ENCODE results near the gene SEPTIN1.
"Not testable (repeated sequence)": the region's sequence is repeated elsewhere in the genome, so short reads cannot be mapped to it uniquely, and the experiment has no call there.

The SEPTIN1 gene

DNA sequence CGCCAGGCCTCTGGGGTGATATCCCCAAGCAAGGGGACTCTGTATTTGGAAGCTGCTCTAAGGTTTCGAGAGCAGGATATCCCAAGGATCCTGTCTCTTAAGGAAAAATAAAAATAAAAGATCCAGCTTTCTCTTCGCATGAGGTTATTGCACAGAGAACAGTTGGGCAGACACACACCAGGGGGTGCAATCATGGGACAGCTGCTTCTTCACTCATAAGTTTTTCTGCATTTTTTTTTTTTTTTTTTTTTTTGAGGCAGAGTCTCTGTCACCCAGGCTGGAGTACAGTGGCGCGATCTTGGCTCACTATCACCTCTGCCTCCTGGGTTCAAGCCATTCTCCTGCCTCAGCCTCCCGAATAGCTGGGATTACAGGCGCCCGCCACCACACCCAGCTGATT is 40.4 kb downstream of the SEPTIN1 start:
- DNase-seq (ENCODE audit: low read depth) = not testable (repeated sequence)

DNA sequence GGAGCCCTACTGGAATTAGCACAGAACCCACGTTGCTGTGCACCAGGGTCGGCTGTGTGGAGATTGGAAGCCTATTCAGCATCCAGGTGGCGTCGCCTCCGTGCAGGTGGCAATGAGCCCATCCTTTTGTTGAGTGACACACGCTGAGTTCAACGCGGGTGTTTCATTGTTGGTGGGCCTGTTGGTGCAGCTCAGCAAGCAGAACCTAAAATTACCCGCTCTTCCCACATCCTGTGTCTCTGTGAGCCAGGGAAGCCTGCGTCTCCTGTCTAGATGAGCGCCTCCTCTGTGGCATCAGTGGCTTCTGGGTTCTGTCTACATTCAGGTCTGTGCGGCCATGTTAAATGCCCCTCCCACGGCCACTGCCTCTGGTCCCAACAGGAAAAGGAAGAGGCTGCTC is 41.7 kb downstream of the SEPTIN1 start:
- no peak for DNase-seq (ENCODE audit: low read depth)

DNA sequence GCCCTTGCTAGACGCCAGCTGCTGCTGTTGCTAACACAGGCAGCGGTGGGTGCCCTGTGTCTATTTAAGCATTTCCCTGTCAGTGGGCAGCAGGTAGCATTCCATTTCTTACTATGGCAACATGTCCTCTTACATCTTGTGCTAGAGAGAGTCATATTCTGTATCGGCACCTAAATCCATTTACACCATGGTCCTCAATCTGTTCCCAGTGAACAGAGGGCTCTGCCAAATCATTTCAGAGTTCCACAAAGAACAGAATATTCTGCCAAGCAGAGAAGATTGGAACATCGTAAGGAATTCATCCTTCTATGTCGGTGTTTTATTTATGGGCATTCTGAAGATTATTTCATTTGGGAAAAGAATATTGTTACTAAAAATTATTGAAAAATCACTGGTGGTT is 43.6 kb downstream of the SEPTIN1 start:
- DNase-seq (ENCODE audit: low read depth) = not testable (repeated sequence)

DNA sequence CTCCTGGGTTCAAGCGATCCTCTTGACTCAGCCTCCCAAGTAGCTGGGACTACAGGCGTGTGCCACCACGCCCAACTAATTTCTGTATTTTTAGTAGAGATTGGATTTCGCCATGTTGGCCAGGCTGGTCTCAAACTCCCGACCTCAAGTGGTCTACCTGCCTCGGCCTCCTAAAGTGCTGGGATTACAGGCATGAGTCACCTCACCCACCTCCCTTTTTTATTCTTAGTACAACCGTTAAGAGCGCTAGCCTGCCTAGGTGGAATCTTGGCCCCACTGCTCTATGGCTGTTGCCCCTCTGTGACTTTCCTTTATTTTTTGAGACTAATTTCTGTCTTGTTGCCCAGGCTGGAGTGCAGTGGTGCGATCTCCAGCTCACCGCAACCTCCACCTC is 44.4 kb downstream of the SEPTIN1 start:
- not testable (repeated sequence) for DNase-seq (ENCODE audit: low read depth)

DNA sequence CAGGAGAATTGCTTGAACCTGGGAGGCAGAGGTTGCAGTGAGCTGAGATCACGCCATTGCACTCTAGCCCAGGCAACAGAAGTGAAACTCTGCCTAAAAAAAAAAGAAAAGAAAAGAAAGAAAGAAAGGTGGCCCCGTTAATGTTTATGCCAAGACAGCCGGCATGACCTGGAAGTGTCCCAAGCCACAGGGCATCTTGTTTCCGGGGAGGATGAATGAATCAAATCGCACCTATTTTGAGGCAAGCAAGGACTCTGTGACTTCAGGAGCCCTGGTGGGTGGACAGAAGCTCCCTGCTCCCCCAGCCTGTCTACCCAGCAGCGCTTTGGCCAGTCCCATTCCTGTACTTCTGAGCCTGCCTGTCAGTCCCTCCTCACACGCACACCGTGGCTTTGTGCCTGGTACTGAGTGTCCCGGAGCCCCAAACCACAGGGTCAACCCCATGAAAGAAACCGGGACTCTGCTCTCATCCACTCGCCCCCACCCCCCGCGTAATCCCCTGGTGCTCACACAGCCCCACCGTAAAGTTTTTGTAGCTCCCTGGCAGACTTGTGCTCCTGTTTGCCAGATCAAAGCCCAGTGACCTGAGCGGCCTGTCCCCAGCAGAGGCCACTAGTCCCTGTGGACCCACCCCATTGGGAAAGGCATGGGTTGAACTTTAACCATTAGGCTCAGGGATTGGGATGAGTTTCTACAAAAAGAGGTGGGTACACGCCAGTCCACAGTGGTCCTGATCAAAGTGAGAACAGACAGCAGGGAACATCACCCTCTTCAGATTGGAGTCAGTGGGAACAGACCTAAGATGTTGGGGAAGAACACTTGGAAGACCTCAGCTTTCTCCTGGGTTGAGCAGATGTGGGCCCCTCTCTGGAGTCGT is 46.5 kb downstream of the SEPTIN1 start:
- no peak for DNase-seq (ENCODE audit: low read depth)

DNA sequence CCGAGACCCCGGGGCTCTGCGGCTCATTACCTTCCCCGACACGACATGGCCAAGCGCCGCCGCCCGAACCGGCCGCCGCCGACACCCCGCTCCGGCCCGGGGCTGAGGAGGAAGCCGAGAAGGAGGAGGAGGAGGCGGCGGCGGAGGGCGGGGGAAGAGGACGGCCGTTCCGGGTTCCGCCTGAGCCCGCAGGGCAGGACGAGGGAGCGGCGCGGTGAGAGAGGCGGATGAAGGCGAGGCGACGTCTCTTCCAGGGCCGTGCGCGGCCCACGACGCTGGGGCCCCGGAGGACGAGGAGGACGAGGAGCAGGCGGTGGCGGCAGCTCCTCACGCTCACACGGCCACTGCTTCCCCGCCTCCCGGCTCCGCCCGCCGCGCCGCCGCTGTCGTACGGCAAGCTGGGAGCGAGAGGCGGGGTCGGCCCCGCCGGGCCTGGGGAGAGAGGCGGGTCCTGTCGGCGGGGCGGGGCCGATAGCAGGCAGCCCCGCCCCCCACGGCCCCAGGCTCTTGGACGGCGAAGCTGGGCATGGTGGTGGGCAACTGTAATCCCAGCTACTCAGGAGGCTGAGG is 47.2 kb downstream of the SEPTIN1 start:
- not testable (repeated sequence) for DNase-seq (ENCODE audit: low read depth)

DNA sequence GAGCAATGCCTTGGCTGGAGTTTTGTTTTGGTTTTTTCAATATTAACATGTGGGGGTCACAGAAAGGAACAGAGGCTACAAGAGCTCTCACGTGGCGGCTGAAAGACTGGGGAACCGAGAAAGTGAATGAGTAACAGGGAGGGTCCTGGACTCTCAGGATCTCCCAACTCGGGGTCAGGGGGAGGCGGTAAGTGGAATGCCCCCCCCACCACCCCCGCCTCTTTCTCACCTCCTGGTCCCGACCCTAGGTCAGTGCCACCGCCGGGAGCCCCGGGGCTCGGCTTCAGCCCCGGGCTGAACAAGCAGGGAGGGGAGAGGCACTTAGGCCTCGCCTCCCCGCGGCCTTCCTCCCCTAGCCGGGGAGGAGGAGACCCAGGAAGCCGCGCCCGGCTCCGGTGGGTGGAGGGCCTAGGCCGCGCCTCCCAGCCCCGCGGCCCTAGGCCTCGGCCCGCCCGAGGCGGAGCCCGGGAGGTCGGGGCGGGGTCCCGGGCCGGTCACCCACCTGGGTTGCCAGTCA is 47.8 kb downstream of the SEPTIN1 start:
- DNase-seq (ENCODE audit: low read depth) = not testable (repeated sequence)
